Endothelial cell of umbilical vein (primary cell): Measurements from ENCODE around the gene NOTCH2. TPM values are rescaled to one million over a fixed set of nuclear protein-coding genes. Genes with fewer than 3 reads are reported as not detected.
"Not testable (repeated sequence)": the region's sequence is repeated elsewhere in the genome, so short reads cannot be mapped to it uniquely, and the experiment has no call there.

Experiments
- Bru-seq: library from RNA; stranded (reverse); fragments of 400-500 nt; gene quantifications from one replicate; lab custom pipeline; 2021; lab: Mats Ljungman, UMichigan
- BruChase-seq, 2 experiments: library from RNA; stranded (reverse); fragments of 400-500 nt; gene quantifications; one replicate each; lab custom pipeline; 2021; lab: Mats Ljungman, UMichigan
- BruUV-seq: library from RNA; stranded (reverse); fragments of 400-500 nt; replicated peaks from 2 replicates; lab custom pipeline; 2021; lab: Mats Ljungman, UMichigan
- CTCF ChIA-PET: fragments of 300-600, 350-600 bp; sonication (Branson Sonifier 250); formaldehyde crosslinking; loops from one replicate; lab custom pipeline; 2021; ENCODE audit warnings: antibody characterized with exemption, inconsistent platforms; lab: Charles Lee
- POLR2A ChIA-PET: fragments of 300-600, 350-600 bp; sonication (Branson Sonifier 250); formaldehyde crosslinking; loops from one replicate; lab custom pipeline; 2021; ENCODE audit warnings: antibody characterized with exemption, inconsistent platforms; lab: Charles Lee
- DNase-seq: peaks from one replicate; pipeline ENCODE4 v3.0.0-alpha.2; 2011; ENCODE audit warnings: low read depth, low spot score
- FAIRE-seq: peaks from 2 replicates; lab custom pipeline; 2011; peaks lifted over from hg19 to GRCh38; lab: Jason Lieb, UNC
- H2AFZ ChIP-seq: 2 replicates; pipeline ENCODE4 v1.6.0; 2012; ENCODE audit warnings: low read depth, low read length, control low read depth, inconsistent platforms
- H3K27ac ChIP-seq: 2 replicates; pipeline ENCODE4 v1.5.1; 2011; ENCODE audit warnings: low read depth, mild to moderate bottlenecking, control low read depth, low read length, moderate library complexity; ENCODE audit not compliant: insufficient read depth
- H3K27me3 ChIP-seq, 2 experiments: 2 replicates each; pipeline versions ENCODE4 v1.6.0 to v1.6.1; 2011; ENCODE audit warnings: low read length in 2 of 2, mixed read lengths in 1 of 2; ENCODE audit not compliant: control insufficient read depth in 2 of 2, insufficient read depth in 2 of 2
- H3K36me3 ChIP-seq, 2 experiments: 2 replicates in 1 of 2; 3 replicates in 1 of 2; pipeline ENCODE4 v1.5.1; 2011; ENCODE audit warnings: low read length in 2 of 2, mild to moderate bottlenecking in 1 of 2, moderate library complexity in 1 of 2; ENCODE audit not compliant: control insufficient read depth in 2 of 2, insufficient read depth in 2 of 2; ENCODE audit errors: extremely low read depth in 1 of 2
- H3K4me1 ChIP-seq: 3 replicates; pipeline ENCODE4 v1.5.1; 2011; ENCODE audit warnings: mild to moderate bottlenecking, low read length; ENCODE audit not compliant: control insufficient read depth, insufficient read depth; ENCODE audit errors: extremely low read depth
- H3K4me2 ChIP-seq: 2 replicates; pipeline ENCODE4 v1.6.1; 2011; ENCODE audit warnings: low read length, control low read depth, mixed read lengths; ENCODE audit not compliant: insufficient read depth
- H3K4me3 ChIP-seq, 3 experiments: fragments of 200-600 bp in 1 of 3; sonication (generic), shearing (Covaris generic) in 1 of 3; replicated peaks in 1 of 3; 2 replicates each; pipeline ENCODE4 v1.5.1; 2011 to 2016; ENCODE audit warnings: control low read depth in 3 of 3, low read length in 3 of 3, mild to moderate bottlenecking in 2 of 3, inconsistent platforms in 1 of 3, low read depth in 1 of 3, moderate library complexity in 1 of 3; ENCODE audit not compliant: insufficient read depth in 1 of 3
- H3K79me2 ChIP-seq: 2 replicates; pipeline ENCODE4 v1.6.0; 2012; ENCODE audit warnings: low read length, inconsistent platforms; ENCODE audit not compliant: control insufficient read depth, insufficient read depth
- H3K9ac ChIP-seq: replicated peaks from 2 replicates; pipeline ENCODE3; 2011; ENCODE audit warnings: low read length, control low read depth; ENCODE audit not compliant: insufficient read depth; ENCODE audit errors: extremely low read depth
- H3K9me1 ChIP-seq: replicated peaks from 3 replicates; pipeline ENCODE4 v1.6.0; 2011; ENCODE audit warnings: mild to moderate bottlenecking, low read length; ENCODE audit not compliant: control insufficient read depth, insufficient read depth; ENCODE audit errors: extremely low read depth
- H3K9me3 ChIP-seq: replicated peaks from 2 replicates; pipeline ENCODE4 v1.5.1; 2012; ENCODE audit warnings: low read length, inconsistent platforms; ENCODE audit not compliant: control insufficient read depth, insufficient read depth
- H4K20me1 ChIP-seq: replicated peaks from 2 replicates; pipeline ENCODE3; 2011; ENCODE audit warnings: mild to moderate bottlenecking, low read length; ENCODE audit not compliant: control insufficient read depth, insufficient read depth; ENCODE audit errors: extremely low read depth
- dilution Hi-C: fragments of 300-500 bp; cut with MboI; formaldehyde crosslinking; loops from one replicate; pipeline ENCODE4 v1.15.0; 2019; ENCODE audit warnings: low sequenced_read_pairs; ENCODE audit not compliant: extremely low pct_ligation_motif_present
- intact Hi-C: fragments of 100-400 bp; cut with micrococcal nuclease; formaldehyde crosslinking; loops from one replicate; pipeline ENCODE4 v1.10.0; 2022
- long read RNA-seq: library from polyadenylated mRNA; stranded (forward); transcript quantifications from one replicate; pipeline ENCODE4 v2.0.0, GENCODE V29; 2021
- polyA minus RNA-seq, 3 experiments: library from RNA; depleted of rRNA, polyadenylated mRNA; stranded (reverse); fragments of >200 nt; gene quantifications; 1 replicate in 1 of 3; 2 replicates in 2 of 3; pipeline ENCODE4 v1.2.3, GENCODE V29; 2011
- polyA plus RNA-seq, 4 experiments: library from polyadenylated mRNA; depleted of rRNA in 3 of 4; stranded (reverse) in 3 of 4; unstranded in 1 of 4; fragments of >200 nt; gene quantifications; 2 replicates each; pipeline versions ENCODE4 v1.2.1 to v1.2.3, GENCODE V29; 2011 to 2012; ENCODE audit warnings: missing spikeins in 1 of 4
- total RNA-seq: library from RNA; stranded (reverse); gene quantifications from 2 replicates; pipeline ENCODE4 v1.2.3, GENCODE V29; 2021

NOTCH2 gene
- total RNA-seq (47.6 and 49.1 TPM in 2 replicates), polyA plus RNA-seq (12.3 and 14.3 TPM in 2 replicates), polyA minus RNA-seq (110 and 139 TPM in 2 replicates), Bru-seq, nascent RNA (percentile 68 among the genes with signal in this experiment), BruChase-seq, experiment 1, labeled RNA remaining after a 6-hour chase (percentile 74 among the genes with signal in this experiment), BruChase-seq, experiment 2, labeled RNA remaining after a 2-hour chase (percentile 56 among the genes with signal in this experiment)
- polyA plus RNA-seq (2011; cell fraction: cytosol; rRNA removed) = 13.0 and 13.2 TPM in 2 replicates
- polyA plus RNA-seq (2011; cell fraction: nucleus; rRNA removed) = 32.9 and 34.4 TPM in 2 replicates
- polyA plus RNA-seq (2012) = 24.8 and 31.2 TPM in 2 replicates
- 47.3 TPM for polyA minus RNA-seq (2011; cell fraction: cytosol; rRNA and poly(A)+ RNA removed)
- polyA minus RNA-seq (2011; cell fraction: nucleus; rRNA and poly(A)+ RNA removed) = 63.8 and 92.3 TPM in 2 replicates
- long read RNA-seq, full-length matches to known transcripts = 1 of 18 reads
- long read RNA-seq, partial matches to known transcripts = 7 of 18 reads
- long read RNA-seq, other reads (novel, unspliced or antisense) = 10 of 18 reads

DNA sequence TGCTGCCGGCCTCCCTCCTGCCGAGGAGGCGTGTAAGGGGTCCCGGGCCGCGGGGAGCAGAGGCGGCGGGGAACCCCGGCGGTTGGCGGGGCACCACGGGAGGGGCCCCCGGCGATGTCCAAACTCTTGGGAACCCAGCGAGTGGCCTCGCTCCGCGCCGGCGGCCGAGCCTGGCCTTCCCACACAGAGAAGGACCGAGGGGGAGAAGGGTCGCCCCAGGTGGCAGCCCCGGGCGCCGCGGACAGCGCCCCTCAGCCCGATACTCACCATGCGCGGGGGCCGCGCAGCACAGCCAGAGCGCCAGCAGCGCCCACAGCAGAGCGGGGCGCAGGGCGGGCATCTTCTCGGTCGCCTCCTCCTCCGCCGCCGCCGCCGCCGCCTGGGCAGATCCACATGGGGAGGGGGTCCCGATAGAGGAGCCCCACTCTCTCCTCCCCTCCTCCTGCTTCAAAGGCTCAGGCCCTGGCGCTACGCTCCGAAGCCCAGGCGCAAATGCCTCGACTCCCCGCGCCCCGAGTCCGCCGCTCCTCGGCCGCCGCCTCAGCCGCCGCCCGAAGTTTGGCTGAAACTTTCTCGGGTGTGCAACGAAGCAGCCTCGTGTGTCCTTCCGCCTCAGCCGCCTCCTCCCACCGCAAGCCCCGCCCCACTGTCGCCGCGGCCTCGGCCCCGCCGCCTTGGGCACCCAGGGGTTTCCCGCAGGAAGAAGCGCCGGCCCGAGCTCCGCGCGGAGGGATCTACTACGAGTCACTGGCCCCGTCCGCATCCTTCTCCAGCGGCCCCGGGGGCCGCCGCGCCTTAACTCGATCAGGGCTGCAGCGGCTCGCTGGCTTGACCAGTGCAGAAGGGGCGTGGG lies at the start of gene NOTCH2:
Gene NOTCH2 (minus strand): TSS at position 596 of the 853 bp plus-strand sequence. CDS start 256 bp downstream, at position 340.
- H3K27ac ChIP-seq, H3K27me3 ChIP-seq, H2AFZ ChIP-seq, H3K79me2 ChIP-seq, H3K36me3 ChIP-seq, H3K4me2 ChIP-seq, H3K9me3 ChIP-seq, H4K20me1 ChIP-seq, H3K9ac ChIP-seq, H3K9me1 ChIP-seq, intact Hi-C loops, H3K4me1 ChIP-seq, POLR2A ChIA-PET, BruUV-seq, CTCF ChIA-PET, dilution Hi-C loops: not testable (repeated sequence)
- FAIRE-seq (peak; percentile 89), DNase-seq (peak; percentile 28)
- H3K4me3 ChIP-seq = peak within 1 kb of the TSS in 1 of 3 experiments; percentile 49

DNA sequence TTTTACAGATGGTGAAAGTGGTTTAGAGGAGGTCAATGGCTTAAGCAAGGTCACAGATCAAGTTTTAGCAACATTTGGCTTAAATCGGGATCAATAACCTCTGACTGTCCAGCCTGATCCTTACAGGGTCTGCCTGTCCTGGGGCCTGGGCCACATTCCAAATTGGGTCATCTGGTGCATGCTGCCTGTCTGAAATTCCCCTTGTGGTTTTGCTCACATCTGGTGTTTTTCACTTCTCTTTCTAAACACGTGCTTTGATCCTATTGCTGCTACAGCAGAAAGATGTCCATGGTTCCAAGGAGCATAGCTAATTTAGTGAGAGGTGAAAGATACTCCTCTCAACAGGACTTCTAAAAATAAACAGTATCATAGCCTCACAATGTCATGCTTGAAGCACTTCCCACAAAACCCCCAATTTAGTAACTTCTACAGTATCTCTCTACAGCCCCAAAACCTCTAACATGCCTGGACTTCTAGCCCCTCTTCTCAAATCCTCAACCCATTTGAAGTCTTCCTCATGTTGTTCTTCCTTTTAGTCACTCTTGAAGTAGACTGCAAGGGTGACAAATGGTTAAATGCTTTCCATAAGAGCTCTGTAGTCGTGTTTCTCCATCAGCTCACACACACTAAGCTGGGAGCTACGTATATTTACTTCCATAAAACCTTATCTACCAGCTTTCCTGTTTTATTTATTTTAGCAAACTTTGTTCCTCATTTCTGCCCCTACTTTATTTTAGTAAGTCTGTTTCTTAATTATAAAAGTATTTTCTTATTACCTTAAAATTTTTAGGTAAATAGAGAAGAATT lies 48.1 kb upstream of the NOTCH2 start:
- H3K9me3 ChIP-seq, CTCF ChIA-PET, H3K27ac ChIP-seq, H2AFZ ChIP-seq, H3K79me2 ChIP-seq, dilution Hi-C loops, H3K4me1 ChIP-seq, POLR2A ChIA-PET, H3K9ac ChIP-seq, H3K9me1 ChIP-seq, H3K36me3 ChIP-seq, H4K20me1 ChIP-seq, BruUV-seq, intact Hi-C loops, H3K27me3 ChIP-seq, DNase-seq, H3K4me2 ChIP-seq, FAIRE-seq, H3K4me3 ChIP-seq: not testable (repeated sequence)

DNA sequence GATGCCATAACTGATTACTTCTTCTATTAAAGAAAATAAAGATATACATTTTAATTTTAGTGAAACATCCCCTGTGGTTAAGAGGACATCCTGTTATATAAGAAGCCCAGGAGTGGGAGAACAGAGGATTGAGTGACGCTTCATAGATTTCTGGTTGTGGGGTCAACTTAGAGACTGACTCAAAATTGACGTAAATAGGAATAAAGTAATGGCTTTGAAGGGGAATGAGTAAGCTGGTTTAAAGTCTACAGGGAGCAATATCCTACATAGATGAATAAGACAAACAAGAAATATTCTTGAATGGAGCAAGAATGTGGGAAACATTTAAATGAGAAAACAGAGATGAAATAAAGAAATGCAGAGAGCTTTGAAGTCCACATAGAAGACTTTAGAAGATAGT lies 46.6 kb upstream of the NOTCH2 start:
- H4K20me1 ChIP-seq, H3K9ac ChIP-seq, POLR2A ChIA-PET, CTCF ChIA-PET, H3K4me3 ChIP-seq, dilution Hi-C loops, intact Hi-C loops, BruUV-seq, H3K9me1 ChIP-seq, FAIRE-seq, H3K36me3 ChIP-seq, DNase-seq, H3K27ac ChIP-seq, H3K79me2 ChIP-seq, H3K9me3 ChIP-seq, H2AFZ ChIP-seq, H3K4me2 ChIP-seq, H3K4me1 ChIP-seq, H3K27me3 ChIP-seq: not testable (repeated sequence)
